HEK293T (cell line): ENCODE data around the gene S100A8.

ENCODE experiments used
- CTCF ChIA-PET: fragments of 350-600 bp; formaldehyde crosslinking; extraction: SDS; loops from one replicate; lab custom pipeline; 2021; ENCODE audit warnings: antibody characterized with exemption, inconsistent platforms; lab: Yijun Ruan, JAX
- POLR2A ChIA-PET: fragments of 350-600 bp; formaldehyde crosslinking; extraction: SDS; loops from one replicate; lab custom pipeline; 2020; ENCODE audit warnings: antibody characterized with exemption, inconsistent platforms; lab: Yijun Ruan, JAX
- DNase-seq: peaks from one replicate; pipeline ENCODE4 v3.0.0; 2012; ENCODE audit warnings: mixed read lengths; ENCODE audit errors: extremely low spot score
- ARNT ChIP-seq: fragments of 450-650 bp; IDR thresholded peaks from 2 replicates; pipeline ENCODE4 v1.6.1; 2017; ENCODE audit warnings: mild to moderate bottlenecking
- BHLHE40 ChIP-seq: fragments of 450-650 bp; IDR thresholded peaks from 2 replicates; pipeline ENCODE4 v1.6.1; 2016; ENCODE audit warnings: mild to moderate bottlenecking, moderate library complexity, borderline replicate concordance
- CTBP1 ChIP-seq: fragments of 450-650 bp; IDR thresholded peaks from 2 replicates; pipeline ENCODE4 v1.6.1; 2016; ENCODE audit warnings: borderline replicate concordance
- ELF4 ChIP-seq: fragments of 450-650 bp; IDR thresholded peaks from 2 replicates; pipeline ENCODE4 v1.6.1; 2017; ENCODE audit warnings: antibody characterized with exemption
- FOXA1 ChIP-seq: fragments of 450-650 bp; IDR thresholded peaks from 2 replicates; pipeline ENCODE4 v1.6.1; 2016; ENCODE audit warnings: mild to moderate bottlenecking
- FOXK2 ChIP-seq: fragments of 450-650 bp; IDR thresholded peaks from 2 replicates; pipeline ENCODE4 v1.6.1; 2016; ENCODE audit warnings: mild to moderate bottlenecking
- FOXM1 ChIP-seq: fragments of 450-650 bp; IDR thresholded peaks from 2 replicates; pipeline ENCODE4 v1.6.1; 2017; ENCODE audit warnings: mild to moderate bottlenecking, borderline replicate concordance
- HDGF ChIP-seq: fragments of 450-650 bp; IDR thresholded peaks from 2 replicates; pipeline ENCODE4 v1.6.1; 2017; ENCODE audit warnings: antibody characterized with exemption, borderline replicate concordance
- L3MBTL2 ChIP-seq: fragments of 450-650 bp; conservative IDR thresholded peaks from 2 replicates; pipeline ENCODE4 v1.6.1; 2016; ENCODE audit warnings: mild to moderate bottlenecking
- LEF1 ChIP-seq: fragments of 450-650 bp; IDR thresholded peaks from 2 replicates; pipeline ENCODE4 v1.6.1; 2017; ENCODE audit warnings: mild to moderate bottlenecking, borderline replicate concordance
- NFRKB ChIP-seq: fragments of 450-650 bp; IDR thresholded peaks from 2 replicates; pipeline ENCODE4 v1.6.1; 2016; ENCODE audit warnings: mild to moderate bottlenecking, moderate library complexity
- PKNOX1 ChIP-seq: fragments of 450-650 bp; IDR thresholded peaks from 2 replicates; pipeline ENCODE4 v1.6.1; 2016
- SP1 ChIP-seq: fragments of 450-650 bp; IDR thresholded peaks from 2 replicates; pipeline ENCODE4 v1.6.1; 2017
- SUZ12 ChIP-seq: fragments of 450-650 bp; IDR thresholded peaks from 2 replicates; pipeline ENCODE4 v1.6.1; 2016; ENCODE audit warnings: mild to moderate bottlenecking
- TARDBP ChIP-seq: fragments of 450-650 bp; IDR thresholded peaks from 2 replicates; pipeline ENCODE4 v1.6.1; 2016
- ZNF384 ChIP-seq: fragments of 450-650 bp; IDR thresholded peaks from 2 replicates; pipeline ENCODE4 v1.6.1; 2016

The S100A8 gene

GRCh38 chr1:153371231-153371630 is 19.6 kb downstream of the S100A8 start:
- no peak for DNase-seq
- CTCF ChIA-PET: no interaction called here
- TF ChIP-seq ZNF384 (no peak), SUZ12 (no peak), ELF4 (no peak), SP1 (no peak), ARNT (no peak), FOXA1 (no peak), CTBP1 (no peak), FOXM1 (no peak), L3MBTL2 (no peak), TARDBP (no peak), BHLHE40 (no peak), PKNOX1 (no peak), LEF1 (no peak), FOXK2 (no peak)
- POLR2A ChIA-PET: no interaction called here

GRCh38 chr1:153370146-153370545 is 20.7 kb downstream of the S100A8 start:
- ChIA-PET CTCF (no interaction called here), POLR2A (no interaction called here)
- DNase-seq: no peak
- TF ChIP-seq FOXM1 (no peak), ARNT (no peak), CTBP1 (no peak), SP1 (no peak), ZNF384 (no peak), SUZ12 (no peak), FOXA1 (no peak), NFRKB (no peak), L3MBTL2 (no peak)

GRCh38 chr1:153368495-153368894 is 22.4 kb downstream of the S100A8 start:
- ChIA-PET POLR2A (no interaction called here), CTCF (no interaction called here)
- TF ChIP-seq FOXM1 (no peak), ZNF384 (no peak), HDGF (no peak), SP1 (no peak), TARDBP (no peak), LEF1 (no peak), ARNT (no peak), NFRKB (no peak), L3MBTL2 (no peak), FOXA1 (no peak), PKNOX1 (no peak), CTBP1 (no peak)
- DNase-seq: no peak

- POLR2A ChIA-PET: no interaction called here
- TF ChIP-seq BHLHE40 (no peak), FOXA1 (no peak), TARDBP (no peak), ZNF384 (no peak)
- DNase-seq: no peak
- CTCF ChIA-PET: no interaction called here
These were observed 23.8 kb downstream of the S100A8 start for GRCh38 chr1:153367090-153367489.

GRCh38 chr1:153366261-153366660 is 24.6 kb downstream of the S100A8 start:
- POLR2A ChIA-PET: no interaction called here
- no peak for DNase-seq
- CTCF ChIA-PET: no interaction called here
- no peak for TF ChIP-seq CTBP1

- no peak for DNase-seq
- CTCF ChIA-PET: interaction anchor here (1.6 kb wide), 1 partner anchor 10 kb away, joined by 4 read pairs; no protein-coding TSS in a partner anchor
- no peak for TF ChIP-seq SUZ12
- no peak for TF ChIP-seq CTBP1
- TF ChIP-seq ELF4: no peak
- TF ChIP-seq TARDBP: no peak
- no peak for TF ChIP-seq L3MBTL2
- TF ChIP-seq BHLHE40: no peak
- TF ChIP-seq HDGF: no peak
- TF ChIP-seq FOXM1: no peak
- TF ChIP-seq FOXA1: no peak
- TF ChIP-seq ARNT: no peak
- no peak for TF ChIP-seq LEF1
- TF ChIP-seq SP1: no peak
- TF ChIP-seq FOXK2: no peak
- no peak for TF ChIP-seq NFRKB
- no peak for TF ChIP-seq PKNOX1
- TF ChIP-seq ZNF384: no peak
- POLR2A ChIA-PET: no interaction called here
These were observed 25.2 kb downstream of the S100A8 start for GRCh38 chr1:153365696-153366095.
